Activated naive CD4-positive, alpha-beta T cell treated with anti-CD3 and anti-CD28 coated beads, Interleukin-2, amount 50 U/mL, for 24 hours (primary cell): ENCODE data around the gene CENPB.
A peak's percentile ranks its signal among the peaks of the same experiment; 100 is the strongest.
"Not testable (repeated sequence)": the region's sequence is repeated elsewhere in the genome, so short reads cannot be mapped to it uniquely, and the experiment has no call there.

ENCODE experiments used
- H3K27ac Mint-ChIP-seq: one replicate; pipeline ENCODE4 v1.8.0; 2021; ENCODE audit warnings: mild to moderate bottlenecking, mixed read lengths
- H3K27me3 Mint-ChIP-seq: one replicate; pipeline ENCODE4 v1.8.0; 2021; ENCODE audit warnings: mixed read lengths
- H3K36me3 Mint-ChIP-seq: one replicate; pipeline ENCODE4 v1.8.0; 2021; ENCODE audit warnings: mixed read lengths
- H3K4me1 Mint-ChIP-seq: one replicate; pipeline ENCODE4 v1.8.0; 2021; ENCODE audit warnings: mixed read lengths
- H3K4me3 Mint-ChIP-seq: one replicate; pipeline ENCODE4 v1.8.0; 2021; ENCODE audit warnings: mild to moderate bottlenecking, mixed read lengths
- H3K9me3 Mint-ChIP-seq: one replicate; pipeline ENCODE4 v1.8.0; 2021; ENCODE audit warnings: mixed read lengths

Gene CENPB, protein sequence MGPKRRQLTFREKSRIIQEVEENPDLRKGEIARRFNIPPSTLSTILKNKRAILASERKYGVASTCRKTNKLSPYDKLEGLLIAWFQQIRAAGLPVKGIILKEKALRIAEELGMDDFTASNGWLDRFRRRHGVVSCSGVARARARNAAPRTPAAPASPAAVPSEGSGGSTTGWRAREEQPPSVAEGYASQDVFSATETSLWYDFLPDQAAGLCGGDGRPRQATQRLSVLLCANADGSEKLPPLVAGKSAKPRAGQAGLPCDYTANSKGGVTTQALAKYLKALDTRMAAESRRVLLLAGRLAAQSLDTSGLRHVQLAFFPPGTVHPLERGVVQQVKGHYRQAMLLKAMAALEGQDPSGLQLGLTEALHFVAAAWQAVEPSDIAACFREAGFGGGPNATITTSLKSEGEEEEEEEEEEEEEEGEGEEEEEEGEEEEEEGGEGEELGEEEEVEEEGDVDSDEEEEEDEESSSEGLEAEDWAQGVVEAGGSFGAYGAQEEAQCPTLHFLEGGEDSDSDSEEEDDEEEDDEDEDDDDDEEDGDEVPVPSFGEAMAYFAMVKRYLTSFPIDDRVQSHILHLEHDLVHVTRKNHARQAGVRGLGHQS

DNA sequence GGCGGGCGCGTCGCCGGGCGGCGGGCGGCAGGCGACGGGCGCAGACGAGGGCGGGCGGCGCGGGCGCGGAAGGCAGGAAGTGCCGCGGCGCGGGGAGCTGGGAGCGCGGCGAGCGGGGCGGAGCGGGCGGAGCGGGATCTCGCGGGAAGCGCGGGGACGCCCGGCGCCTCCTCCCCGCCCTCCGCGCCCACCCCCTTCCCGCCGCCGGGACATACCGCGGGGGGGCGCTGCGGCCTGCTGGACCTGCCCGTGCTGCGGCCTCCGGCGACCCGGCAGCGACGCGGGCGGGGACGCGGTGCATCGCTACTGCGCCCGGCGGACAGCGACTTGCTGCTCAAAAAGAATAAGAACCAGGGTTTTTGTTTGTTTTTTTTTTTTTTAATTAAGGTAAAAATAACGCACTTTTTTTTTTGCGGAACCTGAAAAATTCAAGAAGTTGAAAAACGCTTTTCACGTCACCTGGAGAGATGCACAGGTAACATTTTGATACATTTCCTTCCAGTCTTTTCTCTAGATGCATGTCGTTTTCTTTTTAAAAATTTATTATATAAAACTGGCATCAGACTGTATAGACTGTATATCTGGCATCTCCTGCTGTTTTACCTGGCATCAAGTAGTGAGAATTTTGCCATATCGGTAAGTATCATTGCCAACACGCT, at the start of gene CENPB:
Gene CENPB (minus strand): TSS at position 76 of the 659 bp plus-strand sequence. CDS start 257 bp downstream, outside the sequence.
- no peaks in the 10 kb centered on the region for H3K27me3 Mint-ChIP-seq
- H3K4me3 Mint-ChIP-seq, result peak within 1 kb of the TSS; percentile 85
- H3K27ac Mint-ChIP-seq, result peak within 1 kb of the TSS; percentile 59
- H3K9me3 Mint-ChIP-seq, result no peaks in the 10 kb centered on the region
- peaks cover 4% of the 10 kb centered on the region for H3K36me3 Mint-ChIP-seq
- H3K4me1 Mint-ChIP-seq, result peaks cover 37% of the 10 kb centered on the region

DNA sequence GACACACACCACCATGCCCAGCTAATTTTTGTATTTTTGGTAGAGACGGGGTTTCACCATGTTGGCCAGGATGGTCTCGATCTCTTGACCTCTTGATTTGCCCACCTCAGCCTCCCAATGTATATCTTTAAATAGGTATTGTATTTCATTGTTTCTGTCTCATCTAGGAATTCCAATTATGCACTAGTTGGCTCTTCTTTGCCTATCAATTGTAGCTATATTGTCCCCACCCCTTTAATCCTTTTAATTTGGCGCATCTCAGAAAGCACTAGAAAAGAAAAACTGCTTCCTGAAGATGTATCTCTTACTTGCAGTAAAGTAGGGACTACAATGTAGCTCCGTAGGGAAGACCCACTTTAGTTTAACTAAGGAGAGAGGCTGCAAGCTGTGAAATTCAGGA, 49.6 kb upstream of the CENPB start:
- no peaks in the 10 kb centered on the region for H3K27me3 Mint-ChIP-seq
- no peaks in the 10 kb centered on the region for H3K9me3 Mint-ChIP-seq
- no peak overlapping the region for H3K4me3 Mint-ChIP-seq
- peaks cover 2% of the 10 kb centered on the region for H3K36me3 Mint-ChIP-seq
- peaks cover 8% of the 10 kb centered on the region for H3K4me1 Mint-ChIP-seq
- H3K27ac Mint-ChIP-seq, result no peak overlapping the region

DNA sequence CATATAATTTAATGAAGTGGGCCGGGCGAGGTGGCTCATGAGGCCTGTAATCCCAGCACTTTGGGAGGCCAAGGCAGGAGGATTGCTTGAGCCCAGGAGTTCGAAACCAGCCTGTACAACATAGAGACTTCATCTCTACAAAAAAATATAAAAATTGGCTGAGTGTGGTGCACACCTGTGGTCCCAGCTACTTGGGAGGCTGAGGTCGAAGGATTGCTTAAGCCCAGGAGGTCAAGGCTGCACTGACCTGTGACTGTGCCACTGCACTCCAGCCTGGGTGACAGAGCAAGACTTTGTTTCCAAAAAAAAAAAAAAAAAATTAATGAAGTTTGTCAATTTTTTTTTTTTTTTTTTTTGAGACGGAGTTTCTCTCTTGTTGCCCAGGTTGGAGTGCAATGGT, 43.4 kb upstream of the CENPB start:
- not testable (repeated sequence) for H3K4me1 Mint-ChIP-seq

DNA sequence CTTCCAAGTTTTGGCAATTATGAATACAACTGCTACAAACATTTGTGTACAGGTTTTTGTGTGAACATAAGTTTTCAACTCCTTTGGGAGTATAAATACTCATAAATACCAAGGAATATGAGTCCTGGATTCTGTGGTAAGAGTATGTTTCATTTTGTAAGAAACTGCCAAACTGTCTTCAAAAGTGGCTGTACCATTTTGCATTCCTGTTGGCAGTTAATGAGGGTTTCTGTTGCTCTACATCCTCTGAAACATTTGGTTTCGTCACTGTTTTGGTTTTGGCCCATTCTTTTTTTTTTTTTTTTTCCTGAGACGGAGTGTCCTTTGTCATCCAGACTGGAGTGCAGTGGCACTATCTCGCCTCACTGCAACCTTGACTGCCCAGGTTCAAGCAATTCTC, 42.3 kb upstream of the CENPB start:
- Mint-ChIP-seq H3K9me3 (no peaks in the 10 kb centered on the region), H3K27ac (no peak overlapping the region), H3K4me1 (no peaks in the 10 kb centered on the region), H3K27me3 (no peaks in the 10 kb centered on the region), H3K36me3 (no peaks in the 10 kb centered on the region), H3K4me3 (no peak overlapping the region)

More for the DNA sequence above, 43.4 kb upstream of the CENPB start:
- not testable (repeated sequence) for H3K27ac Mint-ChIP-seq, H3K4me3 Mint-ChIP-seq, H3K9me3 Mint-ChIP-seq, H3K36me3 Mint-ChIP-seq, H3K27me3 Mint-ChIP-seq

DNA sequence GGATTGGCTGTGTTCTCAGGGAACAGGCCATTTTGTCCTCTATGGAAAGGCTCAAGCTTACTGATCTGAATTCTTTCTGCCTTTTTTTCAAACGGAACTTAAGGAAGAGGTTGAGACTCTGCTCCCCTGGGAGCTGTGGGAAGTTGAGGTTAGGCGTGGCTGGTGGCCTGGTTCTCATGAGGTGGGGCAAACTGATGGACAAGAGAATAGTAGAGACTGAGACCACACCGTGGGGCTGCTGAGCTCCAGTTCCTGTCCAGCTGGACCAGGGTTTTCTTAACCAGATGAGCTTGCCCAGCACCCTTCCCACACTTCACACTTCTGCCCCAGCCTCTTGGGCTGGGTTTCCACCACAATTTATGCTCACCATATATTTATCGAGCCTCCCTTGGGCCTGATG, 39.9 kb upstream of the CENPB start:
- no peaks in the 10 kb centered on the region for H3K36me3 Mint-ChIP-seq
- no peak overlapping the region for H3K4me3 Mint-ChIP-seq
- H3K4me1 Mint-ChIP-seq, result peaks cover 8% of the 10 kb centered on the region
- no peaks in the 10 kb centered on the region for H3K27me3 Mint-ChIP-seq
- peak overlapping the region; percentile 10 for H3K27ac Mint-ChIP-seq
- no peaks in the 10 kb centered on the region for H3K9me3 Mint-ChIP-seq

DNA sequence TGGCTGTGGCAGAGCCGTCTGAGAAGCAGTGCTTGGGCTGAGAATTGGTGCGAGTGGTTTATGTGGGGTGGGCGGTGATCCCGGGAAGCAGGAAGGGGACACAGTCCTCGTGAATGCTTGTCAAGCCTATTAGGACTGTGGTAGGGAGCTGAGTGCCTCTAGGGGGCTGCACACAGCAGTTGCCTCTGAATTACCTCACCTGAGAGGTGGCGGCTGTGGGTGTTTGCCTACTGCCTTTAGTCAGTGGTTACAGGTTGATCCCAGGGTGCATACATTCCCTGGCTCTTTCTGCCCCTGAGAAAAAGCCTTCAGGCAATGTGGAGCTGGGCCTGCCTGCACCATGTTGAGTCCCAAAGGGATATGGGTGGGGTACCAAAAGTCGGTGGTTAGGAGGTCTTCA, 39.0 kb upstream of the CENPB start:
- Mint-ChIP-seq H3K4me3 (no peak overlapping the region), H3K27me3 (no peaks in the 10 kb centered on the region), H3K27ac (peak overlapping the region; percentile 43), H3K36me3 (no peaks in the 10 kb centered on the region), H3K9me3 (no peaks in the 10 kb centered on the region), H3K4me1 (peaks cover 13% of the 10 kb centered on the region)

DNA sequence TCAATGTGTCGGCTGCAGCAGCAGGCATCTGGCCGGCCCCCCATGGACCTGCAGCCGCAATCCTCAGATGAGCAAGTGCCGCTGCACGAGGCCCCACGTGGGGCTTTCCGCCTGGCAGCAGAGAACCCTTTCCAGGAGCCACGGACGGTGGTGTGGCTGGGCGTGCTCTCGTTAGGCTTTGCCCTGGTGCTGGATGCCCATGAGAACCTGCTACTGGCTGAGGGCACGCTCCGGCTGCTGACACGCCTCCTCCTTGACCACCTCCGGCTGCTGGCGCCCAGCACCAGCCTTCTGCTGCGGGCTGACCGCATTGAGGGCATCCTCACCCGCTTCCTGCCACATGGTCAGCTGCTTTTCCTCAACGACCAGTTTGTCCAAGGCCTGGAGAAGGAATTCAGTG, 37.3 kb upstream of the CENPB start:
- Mint-ChIP-seq H3K4me3 (no peak overlapping the region), H3K27ac (no peak overlapping the region), H3K4me1 (peaks cover 24% of the 10 kb centered on the region), H3K27me3 (no peaks in the 10 kb centered on the region), H3K36me3 (no peaks in the 10 kb centered on the region), H3K9me3 (no peaks in the 10 kb centered on the region)

DNA sequence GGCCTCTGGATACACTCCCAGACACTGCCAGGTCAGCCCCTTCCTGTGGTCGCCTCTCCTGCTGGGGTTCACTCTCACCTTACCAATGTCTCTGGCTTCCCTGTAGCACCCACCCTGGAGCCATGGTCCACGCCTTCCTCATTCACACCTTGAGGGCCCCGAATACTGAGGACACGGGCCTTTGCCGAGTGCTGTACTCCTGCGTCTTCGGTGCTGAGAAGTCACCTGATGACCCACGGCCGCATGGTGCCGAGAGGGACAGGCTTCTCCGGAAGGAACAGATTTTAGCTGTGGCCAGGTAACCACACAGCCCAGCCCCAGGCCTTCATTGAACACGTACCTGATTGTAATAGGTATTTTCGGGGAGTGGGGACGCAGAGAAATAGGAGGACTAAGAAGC, 35.5 kb upstream of the CENPB start:
- Mint-ChIP-seq H3K9me3 (no peaks in the 10 kb centered on the region), H3K4me1 (peaks cover 31% of the 10 kb centered on the region), H3K4me3 (peak overlapping the region; percentile 92), H3K27ac (peak overlapping the region; percentile 74), H3K27me3 (no peaks in the 10 kb centered on the region), H3K36me3 (no peaks in the 10 kb centered on the region)

DNA sequence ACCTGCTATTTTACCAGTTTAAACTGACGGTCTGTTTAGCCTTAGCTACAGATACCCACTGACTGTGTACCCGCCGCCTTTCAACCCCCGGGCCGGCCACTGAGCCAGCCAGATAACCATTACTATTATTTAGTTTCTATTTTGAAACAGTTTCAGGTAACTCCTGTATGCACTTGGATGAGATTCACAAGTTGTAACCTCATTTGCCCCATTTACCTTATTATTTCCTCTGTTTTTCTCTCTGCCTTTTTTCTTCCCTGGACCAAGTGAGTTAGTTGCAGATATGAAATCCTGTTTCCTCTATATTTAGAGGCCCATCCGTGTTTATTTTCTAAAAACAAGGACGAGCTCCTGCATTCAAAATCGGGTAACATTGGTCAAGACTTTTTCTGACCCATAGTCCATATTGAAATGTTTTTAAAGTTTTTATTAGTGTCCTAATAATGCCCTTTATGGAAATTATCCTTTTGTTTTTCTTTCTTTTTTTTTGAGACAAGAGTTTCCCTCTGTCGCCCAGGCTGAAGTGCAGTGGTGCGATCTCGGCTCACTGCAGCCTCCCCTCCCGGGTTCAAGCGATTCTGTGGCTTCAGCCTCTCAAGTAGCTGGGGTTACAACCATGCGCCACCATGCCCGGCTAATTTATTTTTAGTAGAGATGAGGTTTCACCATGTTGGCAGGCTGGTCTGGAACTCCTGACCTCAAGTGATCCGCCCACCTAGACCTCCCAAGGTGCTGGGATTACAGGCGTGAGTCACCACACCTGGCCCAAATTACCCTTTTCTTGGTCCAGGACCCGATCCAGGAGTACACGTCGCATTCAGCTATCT, 34.6 kb upstream of the CENPB start:
- Mint-ChIP-seq H3K27ac (peak overlapping the region; percentile 97), H3K36me3 (no peaks in the 10 kb centered on the region), H3K4me3 (peak overlapping the region; percentile 92), H3K4me1 (peaks cover 39% of the 10 kb centered on the region), H3K9me3 (no peaks in the 10 kb centered on the region), H3K27me3 (no peaks in the 10 kb centered on the region)

DNA sequence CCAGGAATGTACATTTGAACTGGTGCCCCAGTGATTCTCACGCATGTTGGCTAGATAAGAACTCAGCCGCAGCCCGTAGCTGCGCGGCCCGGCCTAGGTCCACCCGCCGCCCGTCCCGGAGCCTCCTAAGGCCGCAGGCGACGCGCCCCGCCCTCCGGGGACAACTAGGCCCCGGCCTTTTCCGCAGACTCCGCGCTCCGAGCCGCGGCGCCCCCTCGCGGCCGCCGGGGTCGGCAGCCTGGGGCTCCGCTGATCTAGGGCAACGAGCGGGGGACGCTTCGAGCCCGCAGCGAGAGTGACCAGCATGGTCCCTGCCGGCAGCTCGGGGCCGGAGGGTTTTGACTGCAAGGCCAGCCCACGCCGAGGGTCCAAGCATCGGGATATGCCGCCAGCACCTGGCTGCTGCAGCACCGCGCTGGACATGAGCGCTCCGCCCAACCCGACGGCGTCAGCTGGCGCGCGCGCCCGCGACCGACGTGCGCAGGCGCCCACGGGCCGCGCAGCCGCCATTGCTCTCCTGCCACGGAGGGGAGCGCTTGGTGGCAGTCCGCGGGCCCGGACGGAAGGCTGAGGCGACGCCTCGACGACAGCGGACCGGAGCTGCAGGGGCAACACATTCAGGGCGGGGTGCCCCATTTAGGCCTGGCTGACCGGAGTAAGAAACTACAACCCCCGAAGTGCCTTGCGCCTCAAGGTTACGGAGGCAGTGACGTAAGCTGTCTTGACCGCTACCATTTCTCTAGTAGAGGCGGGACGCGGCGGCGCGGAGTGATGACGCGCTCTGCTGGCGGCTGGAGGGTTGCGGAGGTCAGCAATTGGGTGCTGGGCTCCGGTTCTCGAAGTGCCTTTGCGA, 33.7 kb upstream of the CENPB start, which contains the start of gene AP5S1:
Gene AP5S1 (plus strand): TSS at position 500 of the 853 bp plus-strand sequence. CDS start 1,571 bp downstream, outside the sequence.
- Mint-ChIP-seq H3K4me1 (peaks cover 48% of the 10 kb centered on the region), H3K9me3 (no peaks in the 10 kb centered on the region), H3K4me3 (peak within 1 kb of the TSS; percentile 92), H3K27ac (peak within 1 kb of the TSS; percentile 97), H3K27me3 (no peaks in the 10 kb centered on the region), H3K36me3 (no peaks in the 10 kb centered on the region)

DNA sequence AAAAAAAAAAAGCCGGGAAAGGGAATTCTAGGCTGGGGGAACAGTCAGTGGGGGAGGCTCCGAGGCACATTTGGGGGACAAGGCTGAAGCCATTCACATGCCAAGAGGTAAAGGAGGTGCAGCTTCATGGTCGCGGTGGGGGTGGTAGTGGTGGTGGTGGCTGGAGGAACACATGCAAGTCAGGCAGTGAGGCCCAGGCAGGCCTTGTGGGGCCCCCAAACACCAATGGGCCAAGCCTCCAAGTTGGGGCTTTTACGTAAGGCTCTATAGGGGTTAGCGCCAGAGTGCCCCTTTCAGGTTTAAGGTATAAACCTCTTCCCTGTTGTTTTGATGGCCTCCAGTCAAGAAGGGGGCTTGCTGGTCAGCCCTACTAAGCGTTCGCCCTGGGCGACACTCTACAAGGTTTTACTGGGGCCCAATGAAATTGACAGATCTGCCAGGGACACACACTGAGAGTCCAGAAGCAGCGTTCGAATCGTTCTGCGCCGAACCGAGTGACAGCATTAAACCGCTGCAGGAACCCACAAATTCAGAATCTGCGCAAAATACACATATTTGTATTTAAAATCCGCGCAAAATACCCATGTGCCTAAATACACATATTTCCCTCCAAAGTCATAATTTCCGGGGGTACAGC, 33.0 kb upstream of the CENPB start:
- peaks cover 52% of the 10 kb centered on the region for H3K4me1 Mint-ChIP-seq
- no peaks in the 10 kb centered on the region for H3K36me3 Mint-ChIP-seq
- H3K27me3 Mint-ChIP-seq, result no peaks in the 10 kb centered on the region
- no peaks in the 10 kb centered on the region for H3K9me3 Mint-ChIP-seq
- H3K27ac Mint-ChIP-seq, result peak overlapping the region; percentile 76
- H3K4me3 Mint-ChIP-seq, result peak overlapping the region; percentile 92

DNA sequence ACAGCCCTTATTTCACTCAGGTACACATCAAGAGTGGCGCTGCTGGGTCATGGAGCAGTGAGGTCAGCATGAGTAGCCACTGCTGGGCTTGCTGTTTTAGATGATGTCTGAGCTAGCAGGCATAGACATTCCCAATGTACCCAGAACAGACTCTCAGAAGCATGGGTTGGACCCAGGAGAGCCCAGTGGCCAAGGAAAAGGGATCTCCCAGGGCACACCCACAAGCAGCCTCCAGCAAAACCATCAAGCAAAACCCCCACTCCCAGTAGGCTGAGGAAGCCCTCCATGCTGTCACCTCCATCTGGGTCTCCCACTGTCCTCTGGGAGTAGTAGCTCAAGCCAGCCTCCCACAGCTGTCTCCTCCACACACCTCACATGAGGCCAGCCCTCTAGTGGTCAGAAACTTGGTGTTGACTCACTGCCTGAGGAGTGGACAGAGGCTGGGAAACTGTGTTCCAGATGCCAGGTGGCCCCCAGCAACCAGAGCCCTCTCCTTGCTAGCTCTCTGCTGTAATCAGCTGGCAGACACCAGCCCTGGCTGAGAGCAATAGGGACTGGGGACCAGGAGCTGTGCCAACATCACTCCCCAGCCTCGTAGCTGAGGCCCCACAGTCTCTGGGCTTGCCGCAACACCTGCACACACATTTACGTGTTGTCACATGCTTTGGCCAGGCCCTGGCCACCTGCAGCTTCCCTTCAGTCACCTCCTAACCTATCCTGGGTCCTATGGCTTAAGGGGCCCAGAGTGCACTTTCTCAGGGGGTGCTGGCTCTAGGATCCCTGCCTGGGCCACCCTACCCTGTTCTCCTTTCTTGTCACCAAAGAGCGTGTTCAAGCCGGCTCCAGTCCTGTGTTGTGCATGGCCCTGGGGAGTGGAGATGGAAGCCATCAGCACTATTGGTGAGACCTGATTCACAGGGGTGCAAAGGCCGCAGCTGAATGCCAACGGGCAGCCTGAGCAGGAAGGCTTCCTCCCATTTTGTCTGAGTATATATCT, 31.9 kb upstream of the CENPB start:
- peaks cover 59% of the 10 kb centered on the region for H3K4me1 Mint-ChIP-seq
- H3K4me3 Mint-ChIP-seq, result no peak overlapping the region
- no peaks in the 10 kb centered on the region for H3K27me3 Mint-ChIP-seq
- H3K27ac Mint-ChIP-seq, result no peak overlapping the region
- no peaks in the 10 kb centered on the region for H3K9me3 Mint-ChIP-seq
- no peaks in the 10 kb centered on the region for H3K36me3 Mint-ChIP-seq

DNA sequence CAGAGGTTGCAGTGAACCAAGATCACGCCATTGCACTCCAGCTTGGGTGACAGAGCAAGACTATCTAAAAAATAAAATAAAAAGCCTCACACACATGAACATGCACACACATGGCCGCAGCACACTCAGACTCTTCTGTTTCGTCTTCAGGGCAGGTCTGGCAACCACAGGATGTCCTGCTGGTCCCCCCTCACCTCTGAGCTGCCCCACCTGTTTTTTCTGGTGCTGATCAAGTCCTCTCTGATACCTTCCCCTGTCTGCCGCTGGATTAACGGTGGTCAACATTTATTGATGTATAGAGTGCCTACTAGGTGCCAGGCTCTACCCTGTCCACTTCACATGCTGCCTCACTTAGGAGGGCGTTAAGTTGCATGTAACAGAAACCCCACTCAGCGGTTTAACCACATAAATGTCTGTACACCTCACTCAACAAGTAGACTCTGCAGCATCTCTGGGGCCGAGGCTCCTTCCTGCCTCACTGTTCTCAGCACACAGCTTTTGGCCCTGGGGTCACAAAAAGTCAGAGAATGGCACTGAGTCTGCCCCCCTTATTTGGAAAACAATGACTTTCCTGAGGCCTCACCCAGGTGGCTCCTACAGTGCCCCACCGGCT, 29.3 kb upstream of the CENPB start:
- Mint-ChIP-seq H3K27me3 (no peaks in the 10 kb centered on the region), H3K4me3 (peak overlapping the region; percentile 56), H3K36me3 (no peaks in the 10 kb centered on the region), H3K27ac (peak overlapping the region; percentile 88), H3K9me3 (no peaks in the 10 kb centered on the region), H3K4me1 (peaks cover 73% of the 10 kb centered on the region)
